Neuron (in vitro differentiated cells): ENCODE measurements around the gene PTPRU.
"Not testable (repeated sequence)": the region's sequence is repeated elsewhere in the genome, so short reads cannot be mapped to it uniquely, and the experiment has no call there.

ENCODE experiments used
- H2AFZ ChIP-seq: one replicate; pipeline ENCODE4 v1.6.1; 2013; ENCODE audit warnings: low read depth, mild to moderate bottlenecking, inconsistent platforms, low read length, moderate library complexity
- H3K27me3 ChIP-seq: one replicate; pipeline ENCODE4 v1.6.1; 2013; ENCODE audit warnings: low read length; ENCODE audit not compliant: insufficient read depth
- H3K36me3 ChIP-seq: one replicate; pipeline ENCODE4 v1.6.1; 2013; ENCODE audit warnings: low read length; ENCODE audit not compliant: insufficient read depth
- H3K4me1 ChIP-seq: one replicate; pipeline ENCODE4 v1.6.1; 2013; ENCODE audit warnings: low read length; ENCODE audit not compliant: insufficient read depth
- H3K4me3 ChIP-seq: 2 replicates; pipeline ENCODE4 v1.5.1; 2013; ENCODE audit warnings: mild to moderate bottlenecking, low read length, moderate library complexity
- H3K9me3 ChIP-seq: one replicate; pipeline ENCODE4 v1.6.1; 2013; ENCODE audit warnings: low read length

Gene PTPRU

DNA sequence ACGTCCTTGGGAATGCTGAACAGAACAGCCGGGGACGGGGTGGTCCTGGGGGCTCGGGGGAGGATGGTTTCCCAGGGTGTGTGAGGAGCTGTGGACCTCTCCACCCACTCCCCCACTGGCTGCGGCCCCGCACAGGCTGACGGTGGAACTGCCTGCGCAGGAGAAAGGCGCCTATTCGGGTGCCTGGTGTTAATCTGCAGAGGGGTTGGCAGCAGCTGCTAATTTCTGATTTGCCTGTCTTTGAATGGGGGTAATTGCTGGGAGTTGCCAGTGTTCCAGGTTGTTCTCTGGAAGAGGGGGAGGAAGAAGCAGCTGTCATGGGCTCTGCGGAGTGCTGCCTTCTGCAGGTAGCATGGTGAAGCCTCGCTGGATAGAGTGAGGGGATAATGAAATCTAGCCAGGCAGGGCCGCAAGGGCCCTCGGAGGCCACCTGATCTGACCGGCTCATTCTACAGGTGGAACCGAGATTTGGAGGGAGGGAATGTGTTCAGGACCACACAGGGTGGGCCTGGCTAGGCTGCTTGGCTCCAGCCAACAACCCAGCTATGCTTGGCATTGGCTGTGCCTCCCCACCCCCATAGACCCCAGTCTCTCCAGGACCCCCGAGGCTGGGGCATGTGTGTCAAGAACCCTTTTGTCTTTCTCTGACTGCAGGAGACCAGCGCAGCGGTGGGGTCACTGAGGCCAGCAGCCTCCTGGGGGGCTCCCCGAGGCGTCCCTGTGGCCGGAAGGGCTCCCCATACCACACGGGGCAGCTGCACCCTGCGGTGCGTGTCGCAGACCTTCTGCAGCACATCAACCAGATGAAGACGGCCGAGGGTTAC is 67.1 kb downstream of the PTPRU start:
- Histone ChIP-seq H3K9me3 (no peaks in the 10 kb centered on the region), H2AFZ (no peak overlapping the region), H3K4me3 (no peak overlapping the region), H3K36me3 (no peaks in the 10 kb centered on the region), H3K4me1 (peaks cover 4% of the 10 kb centered on the region), H3K27me3 (no peaks in the 10 kb centered on the region)

DNA sequence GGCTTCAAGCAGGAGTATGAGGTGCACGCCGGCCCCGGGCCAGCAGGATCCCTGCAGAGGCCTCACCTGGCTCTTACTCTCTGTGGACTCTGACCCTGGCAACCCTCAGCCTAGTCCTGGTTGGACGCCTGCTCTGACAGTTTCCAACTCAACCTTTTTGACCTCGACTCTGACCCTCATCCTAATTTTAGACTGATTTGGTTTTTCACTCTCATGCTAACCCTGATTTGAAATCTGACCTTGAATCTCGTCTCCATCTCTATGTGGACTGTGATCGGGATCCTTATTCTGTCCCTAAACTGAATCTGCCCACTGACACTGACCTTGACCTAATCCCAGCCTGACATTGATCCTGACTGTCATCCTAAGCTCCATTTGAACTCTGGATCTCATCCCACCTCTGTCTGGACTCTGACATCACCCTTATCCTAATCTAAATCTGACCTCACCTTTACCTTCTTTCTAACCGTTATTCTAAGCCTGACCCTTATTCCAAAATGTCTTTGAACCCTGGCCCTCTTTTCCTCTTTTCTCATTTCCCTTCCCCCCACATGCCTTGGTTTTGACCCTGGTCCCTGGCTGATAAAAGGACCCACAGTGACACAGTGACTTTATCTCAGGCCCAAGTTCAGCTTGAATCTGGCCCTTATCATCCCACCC is 67.8 kb downstream of the PTPRU start:
- no peaks in the 10 kb centered on the region for H3K27me3 ChIP-seq
- H2AFZ ChIP-seq, result no peak overlapping the region
- H3K9me3 ChIP-seq, result no peaks in the 10 kb centered on the region
- H3K4me3 ChIP-seq, result no peak overlapping the region
- no peaks in the 10 kb centered on the region for H3K36me3 ChIP-seq
- H3K4me1 ChIP-seq, result peaks cover 4% of the 10 kb centered on the region

DNA sequence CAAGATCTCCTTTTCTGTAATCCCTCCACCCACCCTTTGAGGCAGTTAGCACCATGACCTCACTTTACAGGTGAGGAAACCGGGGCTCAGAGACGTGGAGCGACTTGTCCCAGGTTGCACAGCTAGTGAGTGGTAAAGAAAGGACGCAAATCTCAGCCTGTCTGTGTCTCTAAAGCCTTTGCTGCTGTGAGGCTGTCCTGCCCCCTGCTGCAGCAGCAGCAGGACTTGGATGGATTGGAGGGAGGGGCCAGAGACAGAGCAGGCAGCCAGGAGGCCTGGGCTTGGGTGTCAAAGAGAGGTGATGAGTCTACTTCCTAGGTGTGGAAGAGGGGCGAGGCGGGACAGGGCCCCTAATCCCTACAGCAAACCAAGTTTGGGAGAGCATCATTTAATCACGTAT is 69.6 kb downstream of the PTPRU start:
- Histone ChIP-seq H3K4me1 (peaks cover 4% of the 10 kb centered on the region), H2AFZ (no peak overlapping the region), H3K36me3 (no peaks in the 10 kb centered on the region), H3K4me3 (no peak overlapping the region), H3K27me3 (no peaks in the 10 kb centered on the region), H3K9me3 (no peaks in the 10 kb centered on the region)

DNA sequence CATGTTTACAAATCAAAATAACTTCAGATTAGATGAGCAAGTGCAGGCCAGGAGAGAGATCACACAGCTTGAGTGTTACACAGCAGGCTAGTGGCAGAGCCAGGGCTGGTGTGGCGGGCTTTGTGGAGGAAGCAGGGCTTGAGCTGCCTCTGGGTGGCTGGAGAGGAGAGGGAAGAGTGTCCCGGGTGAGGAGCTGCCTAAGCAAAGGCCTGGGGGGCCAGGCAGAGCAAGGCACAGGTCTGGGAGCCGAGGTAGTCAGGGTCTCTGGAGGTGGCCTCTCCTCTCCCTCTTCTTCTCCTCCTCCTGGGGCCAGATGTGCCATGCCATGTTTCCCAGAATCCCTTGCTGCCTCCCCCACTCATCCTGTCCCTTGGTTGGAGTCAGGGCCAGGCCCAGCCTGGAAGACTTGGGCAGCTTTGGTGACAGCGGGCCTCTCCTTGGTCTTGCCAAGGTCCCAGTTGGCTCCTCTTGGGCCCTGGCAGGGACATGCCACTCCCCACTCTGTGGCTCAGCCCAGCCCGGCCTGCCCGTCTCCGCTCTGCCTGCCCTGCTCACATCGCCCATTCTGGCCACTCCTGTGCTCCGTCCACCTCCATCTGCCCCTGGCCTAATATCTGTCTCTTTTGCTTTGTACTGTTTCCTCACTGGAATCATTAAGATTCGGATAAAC is 70.3 kb downstream of the PTPRU start:
- no peaks in the 10 kb centered on the region for H3K36me3 ChIP-seq
- peaks cover 4% of the 10 kb centered on the region for H3K4me1 ChIP-seq
- H3K4me3 ChIP-seq, result no peak overlapping the region
- no peak overlapping the region for H2AFZ ChIP-seq
- H3K9me3 ChIP-seq, result no peaks in the 10 kb centered on the region
- H3K27me3 ChIP-seq, result no peaks in the 10 kb centered on the region

DNA sequence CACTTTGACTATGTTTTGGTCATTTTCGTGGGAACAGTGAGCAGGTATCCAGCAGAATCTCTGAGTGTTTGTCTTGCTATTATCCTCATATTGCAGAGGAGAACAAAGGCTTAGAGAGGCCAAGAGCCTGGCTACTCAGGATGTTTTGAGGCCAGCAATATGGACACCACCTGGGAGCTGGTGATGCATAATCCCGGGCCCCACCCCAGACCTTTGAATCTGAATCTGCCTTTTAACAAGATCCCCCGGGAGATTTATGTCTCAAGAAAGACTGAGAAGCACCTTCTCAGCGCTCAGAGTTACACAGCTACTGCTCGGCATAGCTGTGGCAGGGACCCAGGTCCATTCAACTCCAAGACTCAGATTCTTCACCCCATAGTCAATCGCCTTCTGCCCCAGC is 72.8 kb downstream of the PTPRU start:
- Histone ChIP-seq H3K36me3 (no peaks in the 10 kb centered on the region), H3K27me3 (no peaks in the 10 kb centered on the region), H2AFZ (no peak overlapping the region), H3K4me1 (peaks cover 4% of the 10 kb centered on the region), H3K4me3 (no peak overlapping the region), H3K9me3 (no peaks in the 10 kb centered on the region)

DNA sequence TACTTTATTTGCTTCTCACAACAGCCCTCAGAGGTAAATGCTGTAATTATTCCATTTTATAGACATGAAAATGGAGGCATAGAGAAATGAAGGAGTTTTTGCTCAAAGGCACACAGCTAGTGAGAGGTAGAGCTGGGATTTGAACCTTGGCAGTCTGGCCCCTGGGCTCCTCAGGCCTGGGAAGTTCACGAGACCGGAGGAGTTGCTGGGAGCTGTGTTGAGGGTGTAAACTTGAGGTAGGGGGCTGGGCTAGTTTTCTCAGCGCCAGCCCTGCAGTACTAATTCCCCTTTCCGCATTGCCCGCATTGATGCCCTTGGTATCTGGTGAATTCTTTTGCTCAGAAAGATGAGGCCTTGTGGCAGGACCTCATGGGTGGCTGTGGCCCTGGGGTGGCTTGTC is 73.3 kb downstream of the PTPRU start:
- Histone ChIP-seq H3K27me3 (no peaks in the 10 kb centered on the region), H3K4me1 (no peaks in the 10 kb centered on the region), H2AFZ (no peak overlapping the region), H3K36me3 (no peaks in the 10 kb centered on the region), H3K9me3 (no peaks in the 10 kb centered on the region), H3K4me3 (no peak overlapping the region)

DNA sequence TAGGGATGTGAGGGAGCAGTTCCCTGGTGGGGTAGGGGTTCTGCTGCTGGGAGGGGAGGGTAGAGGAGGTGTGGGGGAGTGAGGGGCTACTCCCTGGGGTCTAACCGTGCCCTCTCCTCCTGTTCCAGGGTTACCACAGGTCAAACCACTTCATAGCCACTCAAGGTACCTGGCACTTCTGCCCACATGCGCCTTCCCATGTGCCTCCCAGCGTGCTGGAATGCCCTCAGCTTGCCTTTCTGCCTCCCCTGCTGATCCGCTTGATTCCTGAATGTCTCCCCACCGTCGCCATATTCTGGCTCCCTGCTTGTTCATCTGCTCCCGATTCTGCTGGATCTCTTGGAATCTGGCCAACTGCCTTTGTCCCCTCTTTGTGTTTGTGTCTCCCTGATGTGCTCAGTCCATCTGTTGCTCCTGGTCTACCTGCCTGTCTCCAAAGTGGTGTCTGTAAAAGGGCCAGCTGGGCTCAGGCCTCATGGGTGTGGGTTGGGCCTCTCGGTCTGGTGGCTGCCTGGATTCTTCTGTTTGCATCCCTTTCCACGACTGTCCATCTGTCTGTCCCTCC is 74.4 kb downstream of the PTPRU start:
- Histone ChIP-seq H3K36me3 (no peaks in the 10 kb centered on the region), H3K27me3 (no peaks in the 10 kb centered on the region), H2AFZ (no peak overlapping the region), H3K9me3 (no peaks in the 10 kb centered on the region), H3K4me1 (no peaks in the 10 kb centered on the region), H3K4me3 (no peak overlapping the region)

DNA sequence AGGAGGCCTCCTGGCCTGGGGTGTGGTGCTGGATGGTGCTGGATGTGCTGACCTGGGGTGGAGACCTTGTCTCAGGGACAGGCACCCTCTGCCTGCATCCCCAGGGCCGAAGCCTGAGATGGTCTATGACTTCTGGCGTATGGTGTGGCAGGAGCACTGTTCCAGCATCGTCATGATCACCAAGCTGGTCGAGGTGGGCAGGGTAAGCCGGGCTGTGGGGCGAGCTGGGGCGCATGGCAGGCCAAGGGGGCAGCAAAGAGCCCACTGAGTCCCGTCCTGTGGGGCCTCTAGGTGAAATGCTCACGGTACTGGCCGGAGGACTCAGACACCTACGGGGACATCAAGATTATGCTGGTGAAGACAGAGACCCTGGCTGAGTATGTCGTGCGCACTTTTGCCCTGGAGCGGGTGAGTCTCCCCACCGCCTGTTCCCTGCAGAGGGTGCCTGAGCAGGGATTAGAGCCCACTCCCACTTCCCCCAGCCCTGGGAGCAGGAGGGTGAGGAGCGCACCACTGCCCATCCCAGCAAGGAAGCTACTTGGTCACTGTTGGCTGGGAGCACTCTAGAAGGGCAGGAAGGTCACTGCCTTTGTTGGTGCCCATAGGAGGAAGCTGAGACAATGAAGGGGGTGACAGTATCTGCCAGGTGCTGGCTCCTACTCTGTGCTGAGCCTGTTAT is 75.2 kb downstream of the PTPRU start:
- no peaks in the 10 kb centered on the region for H3K27me3 ChIP-seq
- H3K36me3 ChIP-seq, result no peaks in the 10 kb centered on the region
- no peaks in the 10 kb centered on the region for H3K9me3 ChIP-seq
- no peak overlapping the region for H2AFZ ChIP-seq
- H3K4me1 ChIP-seq, result no peaks in the 10 kb centered on the region
- no peak overlapping the region for H3K4me3 ChIP-seq

DNA sequence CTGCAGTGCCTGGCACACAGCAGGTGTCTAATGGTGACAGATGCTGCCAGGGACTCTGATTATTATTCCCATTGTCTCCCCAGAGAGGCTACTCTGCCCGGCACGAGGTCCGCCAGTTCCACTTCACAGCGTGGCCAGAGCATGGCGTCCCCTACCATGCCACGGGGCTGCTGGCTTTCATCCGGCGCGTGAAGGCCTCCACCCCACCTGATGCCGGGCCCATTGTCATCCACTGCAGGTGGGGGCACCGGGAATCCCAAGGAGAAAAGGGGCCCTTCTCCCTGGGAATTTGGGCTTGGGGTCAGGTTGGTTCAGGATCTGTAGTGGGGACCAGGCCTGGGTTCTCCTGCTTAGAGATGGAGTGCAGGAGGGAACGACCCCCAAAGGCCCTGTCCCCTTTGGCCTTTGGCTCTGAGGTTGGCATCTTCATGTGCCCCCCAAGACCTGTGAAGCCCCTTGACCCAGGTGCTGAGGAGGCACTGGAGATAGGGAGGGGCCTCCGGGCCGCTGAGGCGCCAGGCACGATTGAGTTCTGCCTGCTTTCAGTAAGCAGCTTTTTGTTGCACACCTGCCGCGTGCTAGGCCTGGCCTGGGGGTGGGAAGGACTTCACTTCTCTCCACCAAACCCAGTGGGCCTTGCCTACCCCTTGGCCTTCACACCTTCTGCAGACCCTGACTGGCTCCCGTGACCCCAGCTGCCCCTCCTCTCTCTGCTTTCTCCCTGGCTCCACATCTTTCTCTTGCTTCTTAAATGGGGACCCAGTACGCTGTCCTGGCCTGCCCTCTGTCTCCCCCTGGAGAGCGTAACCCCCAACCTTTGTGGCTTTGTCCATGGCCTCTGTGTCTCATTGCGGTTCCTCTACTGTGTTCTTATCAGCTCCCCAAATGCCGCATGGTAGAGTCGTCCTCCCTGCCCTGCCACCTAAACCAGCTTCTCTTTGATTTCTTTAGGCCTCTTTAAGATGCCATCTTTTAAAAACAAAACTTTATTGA is 76.4 kb downstream of the PTPRU start:
- H3K4me1 ChIP-seq, result no peaks in the 10 kb centered on the region
- H3K4me3 ChIP-seq, result no peak overlapping the region
- H3K27me3 ChIP-seq, result no peaks in the 10 kb centered on the region
- no peaks in the 10 kb centered on the region for H3K36me3 ChIP-seq
- no peak overlapping the region for H2AFZ ChIP-seq
- H3K9me3 ChIP-seq, result no peaks in the 10 kb centered on the region

DNA sequence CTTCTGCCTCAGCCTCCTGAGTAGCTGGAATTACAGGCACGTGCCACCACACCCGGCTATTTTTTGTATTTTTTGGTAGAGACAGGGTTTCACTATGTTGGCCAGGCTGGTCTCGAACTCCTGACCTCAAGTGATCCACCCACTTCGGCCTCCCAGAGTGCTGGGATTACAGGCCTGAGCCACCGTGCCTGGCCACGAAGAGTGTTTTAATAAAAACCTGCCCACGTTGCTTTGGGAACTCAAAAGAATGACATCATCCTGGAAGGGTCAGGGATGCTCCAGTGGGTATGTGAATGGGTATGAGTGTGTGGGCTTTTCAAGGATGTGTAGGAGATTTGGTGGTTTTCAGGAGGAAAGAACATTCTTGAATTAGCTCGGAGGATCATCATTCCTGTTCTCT is 78.4 kb downstream of the PTPRU start:
- not testable (repeated sequence) for H2AFZ ChIP-seq, H3K4me1 ChIP-seq, H3K36me3 ChIP-seq, H3K9me3 ChIP-seq, H3K27me3 ChIP-seq, H3K4me3 ChIP-seq

DNA sequence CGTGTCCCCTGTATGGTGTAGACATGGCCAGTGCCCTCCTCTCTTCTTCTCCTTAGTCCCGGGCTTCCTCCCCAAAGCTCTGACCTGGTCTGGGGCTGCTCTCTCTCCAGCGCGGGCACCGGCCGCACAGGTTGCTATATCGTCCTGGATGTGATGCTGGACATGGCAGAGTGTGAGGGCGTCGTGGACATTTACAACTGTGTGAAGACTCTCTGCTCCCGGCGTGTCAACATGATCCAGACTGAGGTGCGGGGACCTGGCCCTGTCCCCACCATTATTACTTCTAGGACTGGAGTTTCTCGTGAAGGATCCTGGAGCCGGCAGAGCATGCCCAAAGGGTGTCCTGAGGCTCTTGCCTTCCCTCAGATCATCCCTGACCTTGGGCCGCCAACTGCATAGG is 78.9 kb downstream of the PTPRU start:
- no peaks in the 10 kb centered on the region for H3K36me3 ChIP-seq
- no peak overlapping the region for H3K4me3 ChIP-seq
- H3K4me1 ChIP-seq, result no peaks in the 10 kb centered on the region
- H3K9me3 ChIP-seq, result no peaks in the 10 kb centered on the region
- H3K27me3 ChIP-seq, result no peaks in the 10 kb centered on the region
- no peak overlapping the region for H2AFZ ChIP-seq

DNA sequence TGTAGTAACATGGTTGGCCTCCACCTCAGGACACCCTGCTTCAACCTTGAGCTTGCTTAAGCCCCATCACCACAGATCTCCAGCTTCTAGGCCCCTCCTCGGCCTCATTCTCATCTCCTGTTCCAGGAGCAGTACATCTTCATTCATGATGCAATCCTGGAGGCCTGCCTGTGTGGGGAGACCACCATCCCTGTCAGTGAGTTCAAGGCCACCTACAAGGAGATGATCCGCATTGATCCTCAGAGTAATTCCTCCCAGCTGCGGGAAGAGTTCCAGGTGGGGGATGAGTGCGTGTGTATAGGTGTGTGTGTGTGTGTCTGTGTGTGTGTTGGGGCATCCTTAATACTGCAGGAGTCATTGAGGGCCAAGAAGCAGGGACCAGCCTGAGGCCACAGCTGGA is 79.6 kb downstream of the PTPRU start:
- Histone ChIP-seq H3K9me3 (no peaks in the 10 kb centered on the region), H3K4me3 (no peak overlapping the region), H3K36me3 (no peaks in the 10 kb centered on the region), H3K27me3 (no peaks in the 10 kb centered on the region), H2AFZ (no peak overlapping the region), H3K4me1 (no peaks in the 10 kb centered on the region)
